HG03521 (cell line): ENCODE measurements around the gene GCNT1.
A peak's percentile ranks its signal among the peaks of the same experiment; 100 is the strongest.
"Not testable (repeated sequence)": the region's sequence is repeated elsewhere in the genome, so short reads cannot be mapped to it uniquely, and the experiment has no call there.

ENCODE experiments used
- ATAC-seq: cut with Tn5 transposase; IDR thresholded peaks from one replicate; pipeline ENCODE4 v1.9.1; 2021; ENCODE audit warnings: mild to moderate bottlenecking, moderate library complexity; ENCODE audit not compliant: unreplicated experiment

Gene GCNT1

DNA sequence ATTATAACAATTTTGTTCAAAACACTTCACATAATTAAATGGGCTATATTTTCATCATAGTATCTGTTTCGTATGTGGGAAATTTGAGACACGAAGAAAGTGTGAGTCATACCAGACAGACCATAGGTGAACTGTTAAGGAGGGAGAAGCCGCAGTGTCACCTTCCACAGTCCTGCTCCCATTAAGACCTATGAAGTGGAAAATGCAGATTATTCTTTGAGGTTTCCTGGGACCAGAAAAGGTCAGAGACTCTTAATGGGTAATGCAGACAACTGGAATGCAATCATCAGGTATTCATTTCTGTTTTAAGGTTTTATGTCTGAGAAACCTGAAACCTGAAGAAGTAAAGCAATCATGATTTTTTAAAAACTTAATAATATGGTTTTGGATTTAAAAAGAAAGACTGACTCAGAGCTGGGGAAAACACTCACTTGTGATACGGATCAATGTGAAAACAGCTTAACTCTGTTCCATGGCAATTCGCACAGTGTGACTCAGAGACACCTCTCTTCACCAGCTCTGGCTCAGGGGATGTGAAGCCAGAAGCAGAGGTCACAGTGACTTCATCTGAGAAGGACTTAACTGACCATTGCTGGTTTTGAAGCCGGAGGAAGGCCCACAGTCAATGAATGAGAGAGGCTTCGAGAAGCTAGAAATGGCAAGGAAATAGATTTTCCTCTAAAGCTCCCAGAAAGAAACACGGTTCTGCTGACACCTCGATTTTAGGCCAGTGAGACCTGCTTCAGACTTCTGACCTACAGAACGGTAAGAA is 17.2 kb upstream of the GCNT1 start:
- ATAC-seq: peak; percentile 49

DNA sequence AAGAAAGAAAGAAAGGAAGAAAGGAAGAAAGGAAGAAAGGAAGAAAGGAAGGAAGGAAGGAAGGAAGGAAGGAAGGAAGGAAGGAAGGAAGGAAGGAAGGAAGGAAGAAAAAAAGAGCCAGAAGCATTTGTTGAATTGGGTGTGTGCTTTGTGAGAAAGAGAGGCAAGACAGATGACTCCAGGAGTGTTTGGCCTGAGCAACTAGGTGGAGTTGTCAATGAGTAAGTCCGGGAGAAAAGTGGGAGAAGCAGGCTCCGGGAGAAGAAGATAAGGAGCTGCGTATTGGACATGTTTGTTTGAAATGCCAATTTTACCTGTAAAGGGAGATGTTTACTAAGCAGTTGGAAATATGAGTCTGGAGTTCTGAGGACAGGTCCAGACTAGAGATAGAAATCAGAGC is 15.1 kb upstream of the GCNT1 start:
- ATAC-seq: no peak

- ATAC-seq: no peak
Observed at GRCh38 chr9:76444322-76444929, 14.6 kb upstream of the GCNT1 start.

- ATAC-seq: no peak
Observed at GRCh38 chr9:76445976-76446375, 13.0 kb upstream of the GCNT1 start.

DNA sequence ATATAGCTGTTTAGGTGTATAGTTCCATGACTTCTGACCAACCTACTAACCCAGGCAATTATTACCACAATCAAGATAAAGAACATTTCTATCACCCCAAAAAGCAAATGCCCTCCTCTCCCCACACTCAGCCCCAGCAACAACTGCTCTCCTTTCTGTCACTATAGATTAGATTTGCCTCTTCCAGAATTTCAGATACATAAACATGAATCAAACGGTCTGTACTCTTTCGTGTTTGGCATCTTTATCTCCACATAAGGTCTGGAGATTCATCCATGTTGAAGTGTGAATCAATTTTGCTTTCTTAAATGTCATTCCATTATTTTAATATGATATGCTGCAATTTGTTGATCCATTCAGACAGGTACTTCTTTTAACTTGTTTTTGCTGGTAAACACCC is 10.5 kb upstream of the GCNT1 start:
- ATAC-seq: no peak

DNA sequence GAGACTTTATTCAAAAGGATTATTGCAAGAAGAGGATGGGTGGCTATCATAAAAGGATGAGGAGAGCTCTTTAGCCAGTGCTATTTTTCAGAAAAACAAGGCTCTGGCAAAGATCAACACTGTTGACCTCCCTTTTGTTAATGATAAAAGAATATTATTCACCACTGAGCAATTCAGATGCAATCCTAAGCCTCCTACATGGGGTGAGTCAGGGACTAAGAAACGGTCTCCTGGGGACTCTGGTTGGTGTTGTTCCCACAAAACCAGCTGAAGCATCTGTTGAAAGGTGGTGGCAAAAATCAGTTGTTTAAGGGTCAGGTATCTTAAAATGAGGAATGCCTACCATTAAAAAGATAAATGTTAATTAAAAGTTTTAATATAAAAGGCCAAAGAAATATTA is 7.7 kb upstream of the GCNT1 start:
- no peak for ATAC-seq

GRCh38 chr9:76452839-76453238 is 6.1 kb upstream of the GCNT1 start:
- no peak for ATAC-seq

GRCh38 chr9:76453785-76454184 is 5.2 kb upstream of the GCNT1 start:
- ATAC-seq: no peak

- no peak for ATAC-seq
Observed at GRCh38 chr9:76454311-76454710, 4.7 kb upstream of the GCNT1 start.

- peak; percentile 25 for ATAC-seq
Observed at GRCh38 chr9:76456202-76456926, 2.6 kb upstream of the GCNT1 start.

GRCh38 chr9:76459694-76460635 is 983 bp downstream of the GCNT1 start:
- ATAC-seq: no peak

- no peak for ATAC-seq
Observed at GRCh38 chr9:76462126-76462525, 3.1 kb downstream of the GCNT1 start.

GRCh38 chr9:76463211-76463610 is 4.2 kb downstream of the GCNT1 start:
- peak; percentile 32 for ATAC-seq

DNA sequence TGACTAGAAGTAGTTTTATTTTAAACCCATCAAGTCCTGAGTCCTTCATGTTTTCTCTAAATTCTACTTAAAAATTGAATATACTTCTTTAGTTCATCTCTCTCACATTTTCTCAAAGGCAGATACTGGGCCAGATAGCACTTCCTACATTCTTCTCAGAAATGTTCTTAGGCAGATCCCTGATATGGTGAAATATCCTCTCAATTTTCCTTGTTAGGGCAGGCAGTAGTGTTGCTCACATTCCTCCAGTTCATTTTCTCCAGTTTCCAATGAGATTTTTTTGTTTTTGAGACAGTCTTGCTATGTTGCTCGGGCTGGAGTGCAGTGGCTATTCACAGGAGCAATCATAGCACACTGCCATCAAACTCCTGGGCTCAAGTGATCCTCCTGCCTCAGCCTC is 5.7 kb downstream of the GCNT1 start:
- no peak for ATAC-seq

- no peak for ATAC-seq
Observed at GRCh38 chr9:76465442-76466298, 6.7 kb downstream of the GCNT1 start.

DNA sequence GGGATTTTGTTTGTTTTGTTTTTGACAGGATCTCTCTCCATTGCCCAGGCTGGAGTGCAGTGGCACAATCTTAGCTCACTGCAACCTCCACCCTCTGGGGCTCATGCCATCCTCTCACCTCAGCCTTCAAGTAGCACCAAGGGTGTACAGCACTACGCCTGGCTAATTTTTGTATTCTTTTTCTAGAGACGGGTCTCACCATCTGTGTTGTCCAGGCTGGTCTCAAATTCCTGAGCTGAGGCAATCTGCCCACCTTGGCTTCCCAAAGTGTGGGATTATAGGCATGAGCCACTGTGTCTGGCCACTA is 7.3 kb downstream of the GCNT1 start:
- ATAC-seq: no peak

DNA sequence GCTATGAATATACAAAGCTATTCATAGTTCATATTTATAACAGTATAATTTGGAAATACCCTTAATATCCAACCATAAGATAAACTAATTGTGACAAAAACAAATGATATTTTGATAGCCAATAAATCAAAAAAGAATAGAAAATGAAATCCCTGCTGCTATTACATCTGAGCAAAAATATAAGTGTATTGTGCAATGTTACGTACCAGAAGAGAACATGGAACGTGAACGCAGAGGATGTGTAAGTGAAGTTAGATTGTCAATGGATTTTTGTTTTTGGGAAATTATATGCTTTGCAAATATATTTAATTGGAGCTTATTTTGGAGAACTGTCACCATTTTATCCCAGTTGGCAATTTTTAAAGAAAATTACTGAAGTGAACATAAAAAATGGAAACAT is 15.4 kb downstream of the GCNT1 start:
- no peak for ATAC-seq

- no peak for ATAC-seq
Observed at GRCh38 chr9:76475686-76476085, 16.7 kb downstream of the GCNT1 start.

- not testable (repeated sequence) for ATAC-seq
Observed at GRCh38 chr9:76477818-76478217, 18.8 kb downstream of the GCNT1 start.

DNA sequence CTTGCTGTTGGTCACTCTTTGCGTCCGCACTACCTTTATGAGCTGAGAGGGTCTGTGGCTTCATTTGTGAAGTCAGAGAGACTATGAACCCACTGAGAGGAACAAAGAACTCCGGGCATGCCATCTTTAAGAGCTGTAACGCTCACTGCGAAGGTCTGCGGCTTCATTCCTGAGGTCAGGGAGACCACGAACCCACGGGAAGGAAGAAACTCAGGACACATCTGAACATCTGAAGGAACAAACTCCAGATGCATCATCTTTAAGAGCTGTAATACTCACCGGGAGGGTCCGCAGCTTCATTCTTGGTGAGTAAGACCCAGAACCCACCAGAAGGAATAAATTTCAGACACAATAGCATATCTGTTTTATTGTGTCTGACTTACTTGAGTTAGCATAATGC is 19.2 kb downstream of the GCNT1 start:
- no peak for ATAC-seq
